ENCODE data around the gene CUX1. TPM values are rescaled to one million over a fixed set of nuclear protein-coding genes. Genes with fewer than 3 reads are reported as not detected.

Gene CUX1
- total RNA-seq, 2 experiments from 2014 or later = 20.2 to 20.4 TPM

DNA sequence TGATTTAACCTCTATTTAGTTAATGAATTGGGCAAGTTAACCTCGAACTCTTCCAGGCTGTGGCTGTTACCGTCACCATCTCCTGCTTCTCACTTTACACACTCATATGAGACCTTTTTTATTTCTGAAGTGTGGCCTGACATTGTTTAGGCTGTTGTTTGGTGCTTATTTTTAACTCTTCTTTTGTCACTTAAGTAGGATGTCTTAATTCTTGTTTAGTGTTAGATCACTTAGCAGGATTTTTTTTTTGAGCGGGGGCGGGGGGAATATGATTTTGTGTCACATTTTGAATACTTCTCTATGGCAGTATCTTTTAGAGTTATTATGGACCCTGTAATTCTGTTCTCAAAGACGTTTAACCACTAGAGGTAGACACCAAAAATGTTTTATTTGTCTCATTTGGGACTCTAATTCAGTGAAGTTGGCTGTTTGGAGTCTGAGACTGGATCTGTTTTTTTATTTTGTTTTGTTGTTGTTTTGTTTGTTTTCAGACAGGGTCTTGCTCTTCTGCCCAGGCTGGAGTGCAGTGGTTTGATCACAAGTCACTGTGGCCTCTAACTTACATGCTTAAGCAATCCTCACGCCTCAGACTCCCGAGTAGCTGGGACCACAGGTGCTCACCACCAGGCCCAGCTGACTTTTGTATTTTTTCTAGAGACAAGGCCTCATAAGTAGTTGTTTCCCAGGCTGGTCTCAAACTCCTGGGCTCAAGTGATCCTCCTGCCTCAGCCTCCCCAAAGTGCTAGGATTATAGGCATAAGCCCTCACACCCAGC is 73.5 kb downstream of the CUX1 start:
- H3K9me3 Mint-ChIP-seq = no peaks in the 10 kb centered on the region
- no peak for TF ChIP-seq CTCF (IDR thresholded peaks at IDR 0.05)
- no peak for ATAC-seq

GRCh38 chr7:101891936-101892640 is 74.7 kb downstream of the CUX1 start:
- Mint-ChIP-seq H3K27me3 (no peaks in the 10 kb centered on the region), H3K4me3 (no peak overlapping the region), H3K4me1 (ENCODE audit: low read depth) (peaks cover 9% of the 10 kb centered on the region), H3K36me3 (ENCODE audit: low read depth) (no peaks in the 10 kb centered on the region), H3K9me3 (no peaks in the 10 kb centered on the region), H3K27ac (no peak overlapping the region)
- ChIA-PET POLR2A (no interaction called here), CTCF (no interaction called here)
- TF ChIP-seq CTCF (IDR thresholded peaks at IDR 0.05) = no peak
- no peak for ATAC-seq
- no peak for DNase-seq
- intact Hi-C loops (cut with micrococcal nuclease) = no loop called here

More for the DNA sequence above, 73.5 kb downstream of the CUX1 start:
- H3K4me3 Mint-ChIP-seq = no peak overlapping the region
- intact Hi-C loops (cut with micrococcal nuclease) = no loop called here
- ChIA-PET POLR2A (no interaction called here), CTCF (no interaction called here)
- no peak for DNase-seq
- no peaks in the 10 kb centered on the region for H3K36me3 Mint-ChIP-seq (ENCODE audit: low read depth)
- H3K27me3 Mint-ChIP-seq = no peaks in the 10 kb centered on the region
- H3K27ac Mint-ChIP-seq = no peak overlapping the region
- peaks cover 11% of the 10 kb centered on the region for H3K4me1 Mint-ChIP-seq (ENCODE audit: low read depth)

DNA sequence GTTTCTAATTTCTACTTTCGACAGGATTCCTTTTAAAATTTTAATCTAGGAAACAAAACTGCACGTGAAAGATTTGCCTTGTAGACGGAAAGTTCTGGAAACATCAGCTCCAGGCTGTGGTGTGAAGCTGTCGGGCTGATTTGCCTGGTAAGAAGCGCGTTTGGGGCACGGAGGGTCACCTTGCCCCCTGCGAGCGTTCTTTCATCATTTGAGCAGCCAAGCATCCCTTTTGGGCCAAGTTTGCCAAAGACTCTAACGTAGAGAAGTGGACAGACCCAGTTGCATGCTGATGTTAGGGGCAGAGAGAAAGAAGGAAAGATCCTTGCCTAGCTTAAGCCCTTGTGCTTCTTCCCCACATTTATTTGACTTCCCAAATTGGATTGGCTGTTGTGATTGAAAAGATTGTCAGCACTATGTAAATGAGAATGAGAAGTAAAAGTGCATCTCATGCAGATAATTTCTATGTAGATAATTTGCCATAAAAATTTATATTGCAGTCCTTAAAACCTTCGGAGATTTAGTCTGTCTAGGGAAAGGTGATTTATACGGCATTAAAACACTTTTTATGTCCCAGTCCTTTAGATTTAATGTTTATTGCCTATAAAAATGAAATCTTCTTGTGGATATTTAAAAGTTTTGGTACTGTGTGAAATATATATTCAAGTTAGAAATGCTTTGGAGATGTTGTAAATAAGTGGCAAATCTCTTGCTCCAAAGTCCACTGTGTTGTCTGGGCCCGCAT is 76.1 kb downstream of the CUX1 start:
- ATAC-seq = no peak

GRCh38 chr7:101896316-101896715 is 78.9 kb downstream of the CUX1 start:
- no peaks in the 10 kb centered on the region for H3K27me3 Mint-ChIP-seq
- H3K4me1 Mint-ChIP-seq (ENCODE audit: low read depth) = peaks cover 7% of the 10 kb centered on the region
- ChIA-PET POLR2A (no interaction called here), CTCF (no interaction called here)
- DNase-seq = no peak
- H3K9me3 Mint-ChIP-seq = no peaks in the 10 kb centered on the region
- intact Hi-C loops (cut with micrococcal nuclease) = no loop called here
- TF ChIP-seq CTCF (IDR thresholded peaks at IDR 0.05) = no peak
- no peak for ATAC-seq
- H3K4me3 Mint-ChIP-seq = no peak overlapping the region
- H3K36me3 Mint-ChIP-seq (ENCODE audit: low read depth) = no peaks in the 10 kb centered on the region
- H3K27ac Mint-ChIP-seq = no peak overlapping the region

More for the DNA sequence above, 76.1 kb downstream of the CUX1 start:
- DNase-seq = no peak
- Mint-ChIP-seq H3K4me1 (ENCODE audit: low read depth) (peaks cover 7% of the 10 kb centered on the region), H3K9me3 (no peaks in the 10 kb centered on the region), H3K36me3 (ENCODE audit: low read depth) (no peaks in the 10 kb centered on the region), H3K27ac (no peak overlapping the region), H3K27me3 (no peaks in the 10 kb centered on the region), H3K4me3 (no peak overlapping the region)
- TF ChIP-seq CTCF (IDR thresholded peaks at IDR 0.05) = no peak
- ChIA-PET CTCF (no interaction called here), POLR2A (no interaction called here)
- intact Hi-C loops (cut with micrococcal nuclease) = no loop called here

GRCh38 chr7:101896941-101897340 is 79.5 kb downstream of the CUX1 start:
- peaks cover 7% of the 10 kb centered on the region for H3K4me1 Mint-ChIP-seq (ENCODE audit: low read depth)
- no peaks in the 10 kb centered on the region for H3K9me3 Mint-ChIP-seq
- CTCF ChIA-PET = no interaction called here
- ATAC-seq = no peak
- H3K27ac Mint-ChIP-seq = no peak overlapping the region
- intact Hi-C loops (cut with micrococcal nuclease) = no loop called here
- no peaks in the 10 kb centered on the region for H3K36me3 Mint-ChIP-seq (ENCODE audit: low read depth)
- no peak for DNase-seq
- no peak for TF ChIP-seq CTCF (IDR thresholded peaks at IDR 0.05)
- no peak overlapping the region for H3K4me3 Mint-ChIP-seq
- no peaks in the 10 kb centered on the region for H3K27me3 Mint-ChIP-seq
- POLR2A ChIA-PET = no interaction called here

All from activated CD8-positive, alpha-beta T cell treated with anti-CD3 and anti-CD28 coated beads for 36 hours (primary cell).